Lung (tissue), 12 donors: ENCODE results near the gene RAB30. TPM values are rescaled to one million over a fixed set of nuclear protein-coding genes. Genes with fewer than 3 reads are reported as not detected.

ENCODE experiments used
- ATAC-seq: fragments of 200-7000 bp; cut with Tn5 transposase; one replicate; pipeline ENCODE4 v1.9.1; 2020; ENCODE audit warnings: moderate number of reproducible peaks; ENCODE audit not compliant: insufficient read depth, low FRiP score
- DNase-seq, 3 donors: peaks; one replicate each; pipeline ENCODE4 v3.0.0-alpha.2; 2013 to 2017
- H3K27ac ChIP-seq, 2 donors: one replicate each; pipeline ENCODE4 v1.5.1; 2013; ENCODE audit warnings: mild to moderate bottlenecking in 2 of 2, moderate library complexity in 2 of 2, control low read depth in 1 of 2, inconsistent platforms in 1 of 2, low read depth in 1 of 2, low read length in 1 of 2
- H3K27me3 ChIP-seq, 3 donors: one replicate each; pipeline ENCODE4 v1.5.1; 2013; ENCODE audit warnings: low read length in 2 of 3; ENCODE audit not compliant: control insufficient read depth in 3 of 3, insufficient read depth in 3 of 3
- H3K36me3 ChIP-seq, 4 donors: one replicate each; pipeline ENCODE4 v1.5.1; 2013; ENCODE audit warnings: low read length in 4 of 4, mild to moderate bottlenecking in 1 of 4, moderate library complexity in 1 of 4; ENCODE audit not compliant: control insufficient read depth in 4 of 4, insufficient read depth in 4 of 4
- H3K4me1 ChIP-seq, 5 donors: one replicate each; pipeline ENCODE4 v1.5.1; 2013; ENCODE audit warnings: low read length in 5 of 5, mild to moderate bottlenecking in 2 of 5, moderate library complexity in 1 of 5; ENCODE audit not compliant: control insufficient read depth in 5 of 5, insufficient read depth in 5 of 5
- H3K4me3 ChIP-seq: one replicate; pipeline ENCODE4 v1.5.1; 2013; ENCODE audit warnings: mild to moderate bottlenecking, control low read depth, moderate library complexity
- H3K9ac ChIP-seq, 2 donors: one replicate each; pipeline ENCODE4 v1.5.1; 2013; ENCODE audit warnings: low read length in 2 of 2, control low read depth in 1 of 2; ENCODE audit not compliant: insufficient read depth in 1 of 2
- H3K9me3 ChIP-seq, 4 donors: one replicate each; pipeline ENCODE4 v1.5.1; 2013; ENCODE audit warnings: low read length in 3 of 4, mild to moderate bottlenecking in 1 of 4, moderate library complexity in 1 of 4; ENCODE audit not compliant: control insufficient read depth in 4 of 4, insufficient read depth in 3 of 4
- WGBS, 2 donors: extraction: QIAGEN DNeasy Blood & Tissue Kit; methylation state at CpG; one replicate each; pipeline ENCODE4 v1.1.7; 2013; 5-methylcytosine and 5-hydroxymethylcytosine counted together
- polyA plus RNA-seq, 2 donors: library from polyadenylated mRNA; stranded (reverse); fragments of 200-250 nt; gene quantifications; one replicate each; pipeline ENCODE4 v1.2.1, GENCODE V29; 2013
- total RNA-seq, 2 donors: library from RNA; depleted of rRNA in 1 of 2; stranded (reverse); fragments of >200 nt in 1 of 2; gene quantifications; one replicate each; pipeline ENCODE4 v1.2.1, GENCODE V29; 2014 to 2021
- TF ChIP-seq, protein P1 (sequence below): IDR thresholded peaks from 2 replicates; pipeline ENCODE4 v1.5.1; 2012; ENCODE audit warnings: mild to moderate bottlenecking; ENCODE audit errors: control extremely low read depth, extremely low read depth
- donor health status: control.
- donor health status: control.
- donor health status: Bipolar disorder and iron deficiency.
- donor health status: healthy.
- donor health status: DM: yes; HTN: yes; CAD: no.

RAB30 gene
- total and polyA plus RNA-seq, 4 donors = 1.6 to 25.5 (median 7.5) TPM

DNA sequence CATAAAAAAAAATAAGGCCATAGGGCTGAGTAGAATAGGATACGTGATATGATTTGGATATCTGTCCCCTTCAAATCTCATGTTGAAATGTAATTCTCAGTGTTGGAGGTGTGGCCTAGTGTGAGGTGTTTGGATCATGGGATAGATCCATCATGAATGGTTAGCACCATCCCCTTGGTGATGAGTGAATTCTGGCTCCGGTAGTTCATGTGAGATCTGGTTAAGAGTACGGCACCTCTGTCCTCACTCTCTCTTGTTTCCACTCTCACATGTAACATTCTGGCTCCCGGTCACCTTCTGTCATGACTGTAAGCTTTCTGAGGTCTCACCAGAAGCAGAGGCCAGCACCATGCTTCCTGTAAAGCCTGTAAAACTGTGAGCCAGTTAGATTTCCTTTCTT lies 45.5 kb downstream of the RAB30 start:
- DNase-seq = no peak
- H3K9ac ChIP-seq = no peak overlapping the region
- WGBS, 2 donors = 97 to 98% methylated on average over 4 of the region's 4 CpGs
- H3K27ac ChIP-seq = no peak overlapping the region
- H3K9me3 ChIP-seq = no peaks in the 10 kb centered on the region
- no peak overlapping the region for H3K4me3 ChIP-seq
- TF ChIP-seq, protein P1, sequence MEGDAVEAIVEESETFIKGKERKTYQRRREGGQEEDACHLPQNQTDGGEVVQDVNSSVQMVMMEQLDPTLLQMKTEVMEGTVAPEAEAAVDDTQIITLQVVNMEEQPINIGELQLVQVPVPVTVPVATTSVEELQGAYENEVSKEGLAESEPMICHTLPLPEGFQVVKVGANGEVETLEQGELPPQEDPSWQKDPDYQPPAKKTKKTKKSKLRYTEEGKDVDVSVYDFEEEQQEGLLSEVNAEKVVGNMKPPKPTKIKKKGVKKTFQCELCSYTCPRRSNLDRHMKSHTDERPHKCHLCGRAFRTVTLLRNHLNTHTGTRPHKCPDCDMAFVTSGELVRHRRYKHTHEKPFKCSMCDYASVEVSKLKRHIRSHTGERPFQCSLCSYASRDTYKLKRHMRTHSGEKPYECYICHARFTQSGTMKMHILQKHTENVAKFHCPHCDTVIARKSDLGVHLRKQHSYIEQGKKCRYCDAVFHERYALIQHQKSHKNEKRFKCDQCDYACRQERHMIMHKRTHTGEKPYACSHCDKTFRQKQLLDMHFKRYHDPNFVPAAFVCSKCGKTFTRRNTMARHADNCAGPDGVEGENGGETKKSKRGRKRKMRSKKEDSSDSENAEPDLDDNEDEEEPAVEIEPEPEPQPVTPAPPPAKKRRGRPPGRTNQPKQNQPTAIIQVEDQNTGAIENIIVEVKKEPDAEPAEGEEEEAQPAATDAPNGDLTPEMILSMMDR = no peak
- H3K4me1 ChIP-seq = peaks cover 0 to 7% (median 4%) of the 10 kb centered on the region in 5 donors
- H3K36me3 ChIP-seq = no peaks in the 10 kb centered on the region
- no peaks in the 10 kb centered on the region for H3K27me3 ChIP-seq
- no peak for ATAC-seq

DNA sequence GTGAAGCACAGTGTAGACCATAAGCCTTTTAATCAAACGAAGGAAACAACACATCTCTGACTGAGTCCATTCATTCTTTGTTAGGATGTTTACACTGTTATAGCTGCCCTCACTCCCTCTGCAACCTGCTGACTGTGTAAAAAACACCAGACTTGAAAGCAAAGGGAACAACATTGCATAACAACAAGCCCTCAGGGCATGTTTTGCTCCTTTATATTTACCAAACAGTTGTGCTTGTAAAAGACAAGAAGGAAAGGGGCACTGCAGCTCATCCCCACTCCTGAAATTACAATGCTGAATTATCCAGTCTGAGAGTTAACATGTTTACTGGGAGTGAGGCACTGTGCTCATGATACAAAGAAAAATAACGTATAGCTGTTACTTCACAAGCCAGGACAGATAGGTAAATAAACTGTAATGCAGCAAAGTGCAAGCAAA lies 46.4 kb downstream of the RAB30 start:
- Histone ChIP-seq H3K4me1 (peaks cover 0 to 8% (median 7%) of the 10 kb centered on the region in 5 donors), H3K4me3 (no peak overlapping the region), H3K9ac (no peak overlapping the region), H3K36me3 (no peaks in the 10 kb centered on the region), H3K27ac (no peak overlapping the region), H3K9me3 (no peaks in the 10 kb centered on the region), H3K27me3 (no peaks in the 10 kb centered on the region)
- no peak for ATAC-seq
- TF ChIP-seq, protein P1 = no peak
- peak in 2 of 3 donors; percentile 12 to 33 for DNase-seq
- 40 to 41% methylated on average over 2 of the region's 2 CpGs for WGBS, 2 donors

DNA sequence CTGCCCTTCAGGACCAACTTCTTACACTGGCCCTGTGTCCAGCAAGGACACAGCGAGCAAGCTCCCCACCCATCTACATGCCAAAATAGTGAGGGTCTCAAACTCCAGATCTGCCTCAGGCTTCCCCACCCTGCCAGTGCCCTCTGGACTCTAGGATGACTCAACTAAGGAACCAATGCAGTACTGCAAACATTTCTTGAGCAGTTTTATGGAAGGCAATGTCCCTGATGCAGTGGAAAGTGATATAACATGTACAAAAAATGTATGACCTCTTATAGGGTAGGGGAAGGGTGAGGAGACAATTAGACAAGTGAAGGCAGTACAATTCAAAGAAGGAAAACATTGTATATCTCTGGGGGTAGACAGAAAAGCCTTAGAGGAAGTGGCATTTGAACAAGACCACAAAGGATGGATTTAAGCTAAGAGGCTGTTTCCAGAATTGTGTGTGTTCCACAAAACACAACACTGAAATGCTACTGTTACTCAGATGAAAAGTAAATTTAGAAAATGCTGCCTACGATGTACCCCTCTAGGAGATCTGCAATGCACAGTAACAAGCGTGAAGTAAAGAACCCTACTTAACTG lies 47.3 kb downstream of the RAB30 start:
- no peak for DNase-seq
- TF ChIP-seq, protein P1 = no peak
- 80 to 89% methylated on average over 3 of the region's 3 CpGs for WGBS, 2 donors
- Histone ChIP-seq H3K9me3 (no peaks in the 10 kb centered on the region), H3K9ac (no peak overlapping the region), H3K4me1 (peaks cover 0 to 13% (median 7%) of the 10 kb centered on the region in 5 donors), H3K27ac (no peak overlapping the region), H3K27me3 (no peaks in the 10 kb centered on the region), H3K36me3 (no peaks in the 10 kb centered on the region), H3K4me3 (no peak overlapping the region)
- no peak for ATAC-seq

DNA sequence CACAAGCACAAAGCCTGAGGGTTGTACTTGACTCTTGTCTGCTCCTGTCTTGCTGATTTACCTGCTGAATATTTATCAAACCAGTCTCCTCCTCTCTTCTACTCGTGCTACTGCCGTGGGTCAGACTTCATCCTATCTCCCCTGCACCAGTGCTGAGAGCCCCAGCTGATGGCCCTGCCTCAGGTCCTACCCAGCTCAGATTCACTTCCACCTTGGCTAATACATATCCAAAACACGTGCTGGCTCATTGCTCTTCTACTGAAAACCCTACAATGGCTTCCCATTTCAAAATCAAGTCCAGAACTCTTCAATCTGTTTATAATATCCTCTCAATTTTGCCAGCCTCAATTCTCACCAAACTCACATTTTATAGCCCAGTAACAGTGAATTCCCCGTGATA lies 48.3 kb downstream of the RAB30 start:
- Histone ChIP-seq H3K9ac (no peak overlapping the region), H3K4me1 (peaks cover 0 to 13% (median 7%) of the 10 kb centered on the region in 5 donors), H3K27ac (no peak overlapping the region), H3K36me3 (no peaks in the 10 kb centered on the region), H3K27me3 (no peaks in the 10 kb centered on the region), H3K9me3 (no peaks in the 10 kb centered on the region), H3K4me3 (no peak overlapping the region)
- TF ChIP-seq, protein P1 = no peak
- DNase-seq (no peak), ATAC-seq (no peak)
- WGBS, 2 donors = 83 to 88% methylated on average over 4 of the region's 4 CpGs
